GOT3 (cell line): ENCODE results near the gene ARIH2.

Experiments used
- DNase-seq: peaks from one replicate; lab custom pipeline; 2025; ENCODE audit warnings: mixed read lengths; lab: John Stamatoyannopoulos, UW

ARIH2 gene

GRCh38 chr3:48929358-48930035 is 10.9 kb downstream of the ARIH2 start:
- DNase-seq: no peak

GRCh38 chr3:48930590-48930989 is 11.9 kb downstream of the ARIH2 start:
- DNase-seq: no peak

DNA sequence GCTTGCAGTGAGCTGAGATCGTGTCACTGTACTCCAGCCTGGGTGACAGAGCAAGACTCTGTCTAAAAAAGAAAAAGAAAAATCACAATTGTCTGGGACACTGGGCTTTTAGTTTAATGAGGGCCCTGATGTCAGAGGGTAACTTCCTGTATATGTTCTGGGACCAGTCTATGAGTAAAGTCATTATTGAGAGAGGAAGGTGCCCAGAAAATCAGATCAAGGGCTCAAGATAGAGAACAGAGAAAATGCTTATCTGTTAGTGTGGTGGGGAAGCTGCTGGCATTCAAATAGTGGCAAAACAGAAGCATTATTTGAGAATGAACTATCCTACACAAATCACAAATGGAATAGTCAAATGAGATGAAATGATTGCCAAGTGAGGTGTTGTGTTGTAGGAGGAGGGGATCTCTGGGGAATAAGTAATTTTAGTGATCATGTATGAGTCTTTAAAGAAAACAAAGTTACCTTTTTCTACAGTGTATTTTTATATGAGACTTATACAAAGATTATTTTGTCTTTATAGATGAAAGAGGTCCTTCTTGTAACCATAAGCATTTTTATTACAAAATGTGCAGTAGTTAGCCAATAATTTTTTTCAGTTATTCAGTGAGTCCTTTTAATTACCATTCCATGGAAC is 13.4 kb downstream of the ARIH2 start:
- no peak for DNase-seq

DNA sequence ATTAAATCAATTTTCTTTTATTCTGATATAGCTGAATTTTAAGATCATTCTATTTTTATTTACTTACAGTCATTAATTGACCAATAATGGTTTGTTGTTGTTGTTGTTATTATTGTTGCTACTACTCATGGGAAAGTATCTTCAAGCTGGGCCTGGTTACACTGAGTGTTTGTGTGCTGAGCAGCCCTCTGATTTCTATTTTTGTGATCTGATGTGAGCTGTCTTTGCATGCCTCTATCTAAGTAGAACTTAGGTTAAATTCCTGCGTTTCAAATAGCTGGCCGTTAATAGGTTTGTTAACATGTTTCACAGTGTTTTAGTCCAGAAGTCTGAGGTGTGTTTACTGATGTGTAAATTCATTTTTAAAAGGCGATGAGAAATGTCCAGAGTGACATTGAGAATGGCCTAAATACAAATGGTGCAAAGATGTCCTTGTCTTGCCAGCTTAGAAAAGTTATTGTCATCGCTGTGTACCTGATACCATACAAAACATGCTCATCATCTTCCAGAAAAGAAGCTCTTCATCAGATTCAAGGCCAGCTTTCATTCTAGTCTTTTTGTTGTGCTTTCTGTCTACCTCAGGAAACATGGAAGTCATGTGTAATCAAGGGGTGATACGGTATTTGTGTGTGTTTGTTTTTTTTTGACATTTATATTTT is 15.8 kb downstream of the ARIH2 start:
- no peak for DNase-seq

GRCh38 chr3:48935530-48935929 is 16.9 kb downstream of the ARIH2 start:
- DNase-seq: no peak

- DNase-seq: no peak
Measured at GRCh38 chr3:48938156-48938555, 19.5 kb downstream of the ARIH2 start.

DNA sequence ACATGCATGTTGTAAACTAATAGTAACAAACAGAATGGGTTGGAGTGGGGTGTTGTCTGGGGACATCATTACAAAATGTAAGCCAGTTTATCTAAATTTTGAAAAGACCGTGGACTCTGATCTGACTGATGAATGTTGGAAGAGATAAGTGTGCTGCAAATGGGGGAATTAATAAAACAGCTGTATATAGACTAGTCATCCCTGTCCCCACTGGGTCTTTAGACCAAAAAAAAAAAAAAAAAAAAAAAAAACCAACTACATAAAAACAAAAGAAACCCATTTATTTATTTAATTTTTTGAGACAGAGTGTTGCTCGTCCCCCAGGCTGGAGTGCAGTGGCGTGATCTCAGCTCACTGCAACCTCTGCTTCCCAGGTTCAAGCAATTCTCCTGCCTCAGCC is 20.0 kb downstream of the ARIH2 start:
- no peak for DNase-seq

DNA sequence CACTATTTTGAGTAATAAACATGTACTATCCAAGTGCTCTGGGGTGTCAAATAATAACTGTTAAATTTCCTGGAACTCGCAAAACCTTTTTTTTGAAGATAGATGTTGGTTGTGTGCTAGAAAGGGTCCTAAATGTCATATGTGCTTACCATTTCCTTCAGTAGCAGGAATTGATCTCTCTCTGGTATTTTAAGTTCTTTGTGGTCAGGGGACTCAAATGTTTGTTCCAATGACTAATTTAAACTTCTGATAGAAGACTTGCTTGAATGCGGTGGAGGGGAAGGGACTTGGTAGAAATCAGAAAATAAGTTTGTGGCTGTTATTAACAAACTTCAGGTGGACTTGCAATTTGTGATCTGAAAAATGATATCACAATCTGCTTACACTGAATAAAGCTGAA is 26.8 kb downstream of the ARIH2 start:
- DNase-seq: no peak

DNA sequence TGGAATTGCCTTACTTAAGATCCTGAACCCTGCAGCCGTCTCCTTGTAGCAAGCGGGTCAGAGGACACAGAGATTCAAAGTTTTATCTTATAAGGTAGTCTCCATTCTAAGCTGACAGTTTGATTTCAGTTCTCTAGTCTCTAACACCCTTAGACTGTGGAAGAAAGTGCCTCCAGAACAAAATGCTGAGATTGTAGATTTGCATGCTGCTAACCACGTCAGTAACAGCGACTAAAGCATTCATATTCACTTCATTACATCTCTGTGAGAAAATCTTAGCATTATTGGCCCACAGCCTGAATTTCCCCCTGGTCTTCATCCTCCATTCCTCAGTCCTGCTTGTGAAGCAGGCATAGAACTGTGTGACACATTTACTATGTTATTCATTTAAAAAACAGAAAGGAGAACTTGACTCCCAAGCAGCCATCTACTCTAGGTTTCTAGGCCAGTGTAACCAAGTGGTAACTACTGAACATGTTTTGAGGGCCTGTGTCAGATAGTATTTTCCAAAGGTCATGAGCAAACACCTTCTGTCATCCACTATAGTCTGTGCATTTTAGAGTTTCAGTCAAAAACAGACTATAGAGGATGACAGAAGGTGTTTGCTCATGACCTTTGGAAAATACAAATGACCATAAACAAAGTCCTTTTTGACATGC is 27.4 kb downstream of the ARIH2 start:
- no peak for DNase-seq

GRCh38 chr3:48949376-48949717 is 30.7 kb downstream of the ARIH2 start:
- DNase-seq: no peak

DNA sequence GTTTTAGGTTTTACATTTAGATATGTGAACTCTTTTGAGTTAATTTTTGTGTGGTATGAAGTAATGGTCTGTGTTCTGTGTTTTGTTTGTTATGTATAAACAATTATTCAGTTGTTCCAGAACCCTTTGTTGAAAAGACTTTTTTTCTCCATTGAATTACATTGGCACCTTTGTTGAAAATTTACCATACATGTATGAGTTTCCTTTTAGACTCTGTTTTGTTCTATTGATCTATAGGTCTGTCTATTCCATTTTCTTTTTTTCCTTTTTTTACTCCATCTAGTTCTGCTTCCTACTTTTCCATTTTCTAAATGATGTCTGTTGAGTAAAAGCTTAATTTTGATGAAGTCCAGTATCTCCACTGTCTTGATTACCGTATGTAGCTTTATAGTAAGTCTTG is 31.4 kb downstream of the ARIH2 start:
- DNase-seq: no peak

DNA sequence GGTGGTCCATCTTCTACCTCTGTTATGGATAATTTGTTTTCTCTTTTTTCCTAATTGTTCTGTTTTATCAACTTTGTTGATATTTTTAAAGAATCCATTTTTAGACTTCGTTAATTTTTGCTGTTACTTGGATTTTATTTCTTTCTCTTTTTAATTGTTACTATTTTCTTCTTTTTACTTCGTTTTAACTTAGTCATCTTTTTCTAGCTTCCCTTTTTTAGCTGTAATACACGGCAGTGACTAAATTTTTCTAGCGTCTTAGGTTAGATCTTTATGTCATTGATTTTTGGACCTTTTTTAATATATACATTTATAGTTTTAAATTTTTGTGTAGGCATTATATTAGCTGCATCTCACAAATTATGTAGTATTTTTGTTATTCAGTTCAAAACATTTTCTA is 33.1 kb downstream of the ARIH2 start:
- no peak for DNase-seq

- DNase-seq: no peak
Measured at GRCh38 chr3:48952510-48953118, 34.0 kb downstream of the ARIH2 start.

DNA sequence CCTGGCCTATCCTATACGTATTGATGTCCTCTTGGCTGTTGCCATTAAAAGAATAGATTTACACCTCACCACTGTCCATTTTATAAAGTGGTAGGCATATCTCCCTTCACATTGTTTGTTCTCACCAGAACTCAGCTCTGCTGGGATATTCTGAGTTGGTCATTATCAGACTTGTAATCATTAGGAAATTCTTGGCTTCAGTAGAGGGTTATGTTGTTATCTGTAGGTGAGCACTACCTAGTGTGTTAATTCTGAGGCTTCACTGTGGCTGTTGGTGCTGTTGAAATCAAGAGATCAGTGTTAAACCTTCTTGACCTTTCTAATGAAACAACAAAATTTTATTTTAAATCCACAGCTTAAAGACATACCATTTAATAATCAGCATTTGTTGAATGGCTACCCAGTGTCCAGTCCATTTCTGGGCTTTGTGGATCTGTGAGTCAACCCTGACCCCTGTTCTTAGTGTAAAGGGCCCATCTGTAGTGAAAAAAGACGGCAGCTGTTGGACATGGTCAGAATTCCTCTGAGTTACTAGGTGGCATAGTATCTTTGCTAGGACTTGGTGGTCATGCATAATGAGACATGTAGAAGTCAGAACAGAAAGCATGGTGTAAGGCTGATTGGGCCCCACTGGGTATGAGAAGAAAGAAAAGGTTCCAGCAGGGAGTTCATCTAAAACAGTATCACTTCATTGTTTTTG is 38.5 kb downstream of the ARIH2 start:
- DNase-seq: no peak

- DNase-seq: no peak
Measured at GRCh38 chr3:48960841-48961413, 42.3 kb downstream of the ARIH2 start.

GRCh38 chr3:48962340-48962739 is 43.7 kb downstream of the ARIH2 start:
- DNase-seq: no peak

GRCh38 chr3:48962939-48963338 is 44.3 kb downstream of the ARIH2 start:
- no peak for DNase-seq

DNA sequence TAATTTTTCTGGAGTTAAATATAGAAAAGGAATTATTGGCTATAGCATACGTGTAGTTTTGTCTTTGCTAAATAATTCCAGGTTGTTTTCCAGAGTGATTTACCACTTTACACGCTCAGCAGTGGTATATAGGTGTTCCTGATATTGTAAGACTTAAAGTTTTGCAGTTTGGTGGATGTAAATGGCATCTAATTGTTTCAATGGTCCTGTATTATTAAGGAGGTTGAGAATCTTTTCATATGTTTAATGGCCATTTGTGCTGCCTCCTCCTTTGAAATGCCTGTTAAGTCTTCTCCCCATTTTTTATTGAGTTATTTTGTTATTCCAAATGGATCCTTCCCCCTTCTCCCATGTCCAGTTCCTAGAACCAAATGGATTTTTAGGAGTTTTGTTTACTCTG is 44.9 kb downstream of the ARIH2 start:
- DNase-seq: no peak

GRCh38 chr3:48966367-48966766 is 47.7 kb downstream of the ARIH2 start:
- no peak for DNase-seq

- DNase-seq: no peak
Measured at GRCh38 chr3:48966876-48967361, 48.3 kb downstream of the ARIH2 start.

DNA sequence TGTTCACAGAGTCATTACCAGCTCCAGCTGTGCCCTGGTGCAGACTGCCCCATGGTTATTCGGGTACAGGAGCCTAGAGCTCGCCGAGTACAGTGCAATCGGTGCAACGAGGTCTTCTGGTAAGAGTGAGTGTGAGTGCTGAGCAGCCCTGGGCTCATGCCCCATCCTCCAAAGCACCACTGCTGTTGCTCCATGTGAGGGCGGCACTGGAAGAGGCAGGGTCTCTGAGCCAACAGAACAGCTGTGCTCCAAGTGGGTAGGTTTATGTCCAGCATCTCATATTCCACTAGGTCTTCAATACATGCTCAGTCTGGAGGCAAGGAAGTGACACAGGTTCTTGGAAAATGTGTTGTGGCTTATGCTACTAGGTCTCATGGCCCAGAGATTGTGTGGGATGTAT is 51.9 kb downstream of the ARIH2 start:
- no peak for DNase-seq
